ENCODE measurements around the gene MAP3K2.

Gene MAP3K2

GRCh38 chr2:127255146-127255545 is 132.6 kb downstream of the MAP3K2 start:
- no peak for TF ChIP-seq CTCF (IDR thresholded peaks at IDR 0.05; ENCODE audit: low read depth, low read length)
- Histone ChIP-seq H3K27me3 (no peaks in the 10 kb centered on the region), H3K4me1 (no peaks in the 10 kb centered on the region), H3K9me3 (no peaks in the 10 kb centered on the region), H3K4me3 (ENCODE audit: low read depth, low read length) (no peak overlapping the region), H3K36me3 (no peaks in the 10 kb centered on the region)
- no peak for DNase-seq

- H3K4me1 ChIP-seq, result no peaks in the 10 kb centered on the region
- no peak for DNase-seq
Observed at GRCh38 chr2:127254386-127254981, 133.3 kb downstream of the MAP3K2 start.

More at GRCh38 chr2:127254386-127254981, 133.3 kb downstream of the MAP3K2 start:
- H3K4me3 ChIP-seq (ENCODE audit: low read depth, low read length), result no peak overlapping the region
- TF ChIP-seq CTCF (IDR thresholded peaks at IDR 0.05; ENCODE audit: low read depth, low read length), result no peak
- no peaks in the 10 kb centered on the region for H3K9me3 ChIP-seq
- no peaks in the 10 kb centered on the region for H3K36me3 ChIP-seq
- no peaks in the 10 kb centered on the region for H3K27me3 ChIP-seq

Measured in BE2C (cell line).